Upper lobe of left lung (tissue), 4 donors: ENCODE measurements around the gene METRN.

Source experiments
- EP300 ChIP-seq, 4 donors: sonication (generic); formaldehyde crosslinking; IDR thresholded peaks; one replicate each; pipeline ENCODE4 v1.5.1; 2017; ENCODE audit warnings: antibody characterized with exemption in 4 of 4, control low read depth in 2 of 4
- POLR2A ChIP-seq, 4 donors: fragments of 450-650 bp; IDR thresholded peaks; one replicate each; pipeline ENCODE4 v1.5.1; 2016 to 2017; ENCODE audit warnings: antibody characterized with exemption in 4 of 4, mild to moderate bottlenecking in 2 of 4
- POLR2AphosphoS5 ChIP-seq, 2 donors: sonication (generic); formaldehyde crosslinking; IDR thresholded peaks; one replicate each; pipeline ENCODE4 v1.5.1; 2017; ENCODE audit warnings: antibody characterized with exemption in 2 of 2
- TF ChIP-seq, protein P1 (sequence below), 6 experiments: fragments of 450-650 bp in 4 of 6; fragments of 200-600 bp in 2 of 6; sonication (generic) in 2 of 6; IDR thresholded peaks; one replicate each; pipeline ENCODE4 v1.5.1; 2016 to 2019; ENCODE audit warnings: antibody characterized with exemption in 6 of 6

DNA sequence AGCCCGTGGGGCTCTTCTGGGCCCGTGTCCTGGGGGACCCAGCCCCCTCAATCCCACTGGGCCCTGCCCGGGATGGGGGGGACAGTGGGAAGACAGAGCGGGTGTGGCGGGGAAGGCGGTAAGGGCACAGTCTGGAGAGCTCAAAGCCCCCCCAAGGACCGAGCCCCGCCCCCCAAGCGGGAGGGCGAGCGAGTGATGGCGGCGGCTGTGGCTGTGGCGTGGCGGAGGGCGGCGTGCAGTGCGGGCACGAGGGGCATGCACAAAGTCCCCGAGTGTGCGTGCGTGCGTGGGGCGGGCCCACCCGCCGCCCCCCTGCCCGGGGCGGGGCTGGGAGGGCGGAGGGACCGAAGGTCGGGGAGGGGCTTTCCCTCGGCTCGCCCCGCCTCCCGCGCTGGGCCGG is 21.2 kb upstream of the METRN start:
- TF ChIP-seq, protein P1, sequence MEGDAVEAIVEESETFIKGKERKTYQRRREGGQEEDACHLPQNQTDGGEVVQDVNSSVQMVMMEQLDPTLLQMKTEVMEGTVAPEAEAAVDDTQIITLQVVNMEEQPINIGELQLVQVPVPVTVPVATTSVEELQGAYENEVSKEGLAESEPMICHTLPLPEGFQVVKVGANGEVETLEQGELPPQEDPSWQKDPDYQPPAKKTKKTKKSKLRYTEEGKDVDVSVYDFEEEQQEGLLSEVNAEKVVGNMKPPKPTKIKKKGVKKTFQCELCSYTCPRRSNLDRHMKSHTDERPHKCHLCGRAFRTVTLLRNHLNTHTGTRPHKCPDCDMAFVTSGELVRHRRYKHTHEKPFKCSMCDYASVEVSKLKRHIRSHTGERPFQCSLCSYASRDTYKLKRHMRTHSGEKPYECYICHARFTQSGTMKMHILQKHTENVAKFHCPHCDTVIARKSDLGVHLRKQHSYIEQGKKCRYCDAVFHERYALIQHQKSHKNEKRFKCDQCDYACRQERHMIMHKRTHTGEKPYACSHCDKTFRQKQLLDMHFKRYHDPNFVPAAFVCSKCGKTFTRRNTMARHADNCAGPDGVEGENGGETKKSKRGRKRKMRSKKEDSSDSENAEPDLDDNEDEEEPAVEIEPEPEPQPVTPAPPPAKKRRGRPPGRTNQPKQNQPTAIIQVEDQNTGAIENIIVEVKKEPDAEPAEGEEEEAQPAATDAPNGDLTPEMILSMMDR (IDR thresholded peaks at IDR 0.05), result no peak
- no peak for TF ChIP-seq POLR2AphosphoS5 (IDR thresholded peaks at IDR 0.05)
- no peak for TF ChIP-seq EP300 (IDR thresholded peaks at IDR 0.05)
- no peak for TF ChIP-seq POLR2A (IDR thresholded peaks at IDR 0.05)
